SIG-M5 (cell line): ENCODE data around the gene UHRF1.
A peak's percentile ranks its signal among the peaks of the same experiment; 100 is the strongest.
"Not testable (repeated sequence)": the region's sequence is repeated elsewhere in the genome, so short reads cannot be mapped to it uniquely, and the experiment has no call there.

Source experiments
- DNase-seq: peaks from one replicate; lab custom pipeline; 2025; lab: John Stamatoyannopoulos, UW

Gene UHRF1

DNA sequence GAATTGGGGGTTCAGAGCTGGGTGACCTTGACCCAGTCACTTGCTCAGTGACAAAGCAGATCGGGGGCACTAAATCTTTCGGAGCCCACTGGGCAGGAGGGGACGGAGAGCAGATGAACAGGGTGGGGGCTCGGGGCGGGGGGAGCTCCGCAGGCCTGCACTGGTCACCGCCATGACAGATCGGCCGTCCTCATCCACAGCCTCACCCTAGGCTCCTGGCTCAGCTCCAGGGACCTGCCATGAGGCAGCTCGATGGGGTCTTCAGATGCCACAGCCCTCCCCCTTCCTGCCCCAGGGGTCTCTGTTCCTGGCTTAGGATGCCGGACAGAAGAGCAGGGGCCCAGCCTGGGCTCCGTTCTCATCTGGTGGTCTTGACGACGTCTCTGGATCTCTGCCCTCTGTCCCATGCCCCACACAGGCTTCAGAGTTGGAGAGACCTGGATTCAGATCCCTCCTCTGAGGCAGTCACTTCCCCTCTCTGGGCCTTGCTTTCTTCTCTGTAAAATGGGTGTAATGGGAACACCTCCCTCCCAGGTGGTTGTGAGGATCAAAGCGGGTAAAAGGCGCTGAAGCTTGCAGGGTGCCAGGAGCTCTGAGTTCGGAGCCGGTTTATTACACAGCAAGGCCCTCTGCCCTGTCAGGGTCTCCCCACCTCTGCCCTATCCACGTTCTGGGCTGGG is 62.7 kb downstream of the UHRF1 start:
- no peak for DNase-seq

GRCh38 chr19:4972509-4973230 is 63.4 kb downstream of the UHRF1 start:
- DNase-seq, result no peak

GRCh38 chr19:4974880-4975469 is 65.7 kb downstream of the UHRF1 start:
- DNase-seq, result no peak

DNA sequence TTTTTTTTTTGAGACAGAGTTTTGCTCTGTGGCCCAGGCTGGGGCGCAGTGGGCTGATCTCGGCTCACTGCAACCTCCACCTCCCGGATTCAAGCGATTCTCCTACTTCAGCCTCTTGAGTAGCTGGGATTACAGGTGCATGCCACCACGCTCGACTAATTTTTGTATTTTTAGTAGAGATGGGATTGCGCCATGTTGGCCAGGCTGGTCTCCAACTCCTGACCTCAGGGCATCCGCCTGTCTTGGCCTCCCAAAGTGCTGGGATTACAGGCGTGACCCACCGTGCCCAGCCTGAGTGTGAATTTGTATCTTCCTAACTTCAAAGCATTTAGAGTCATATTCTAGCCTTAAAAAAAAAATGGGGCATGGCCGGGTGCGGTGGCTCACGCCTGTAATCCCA is 66.3 kb downstream of the UHRF1 start:
- DNase-seq, result not testable (repeated sequence)

DNA sequence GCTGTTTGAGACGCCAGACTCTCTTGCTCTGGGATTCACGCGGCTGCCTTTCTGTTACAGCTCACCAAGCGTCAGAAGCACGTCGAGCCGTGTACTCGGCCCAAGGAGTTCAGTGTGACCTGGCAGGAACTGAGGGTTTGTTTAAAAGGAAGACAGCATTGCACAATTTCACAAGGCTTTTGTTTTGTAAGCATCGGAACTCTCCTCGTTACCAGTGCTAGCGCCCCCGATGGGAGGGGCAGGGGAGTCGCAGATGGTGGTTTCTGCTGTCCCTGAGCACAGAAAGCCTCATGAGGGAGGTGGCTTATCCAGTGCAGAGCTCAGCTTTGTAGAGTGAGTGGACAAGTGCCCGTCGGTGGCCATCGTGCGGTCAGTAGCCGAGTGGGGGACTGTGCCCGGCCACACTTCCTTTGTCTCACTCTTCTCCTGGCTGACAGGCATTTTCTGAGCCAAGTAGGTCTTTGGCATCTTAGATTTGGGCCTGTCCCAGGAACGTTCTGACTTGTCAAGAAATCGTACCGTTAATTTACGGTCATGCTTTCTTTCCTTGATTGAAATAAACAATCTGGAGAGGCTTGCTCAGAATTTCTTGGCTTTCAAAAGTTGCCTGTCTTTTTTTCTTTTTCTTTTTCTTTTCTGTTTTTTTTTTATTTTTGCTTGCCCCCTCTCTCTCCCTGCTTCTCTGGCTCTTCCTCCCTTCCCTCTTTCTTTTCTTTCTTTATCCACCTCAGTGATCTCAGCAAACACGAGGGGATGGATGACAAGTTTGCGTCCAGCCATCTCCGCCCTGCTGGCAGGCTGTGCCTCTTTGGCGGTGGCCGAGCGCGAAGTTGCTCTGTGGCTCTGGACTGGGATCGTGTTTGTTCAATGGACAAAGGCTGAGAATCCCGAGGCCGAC is 67.3 kb downstream of the UHRF1 start:
- DNase-seq, result peak; percentile 88

DNA sequence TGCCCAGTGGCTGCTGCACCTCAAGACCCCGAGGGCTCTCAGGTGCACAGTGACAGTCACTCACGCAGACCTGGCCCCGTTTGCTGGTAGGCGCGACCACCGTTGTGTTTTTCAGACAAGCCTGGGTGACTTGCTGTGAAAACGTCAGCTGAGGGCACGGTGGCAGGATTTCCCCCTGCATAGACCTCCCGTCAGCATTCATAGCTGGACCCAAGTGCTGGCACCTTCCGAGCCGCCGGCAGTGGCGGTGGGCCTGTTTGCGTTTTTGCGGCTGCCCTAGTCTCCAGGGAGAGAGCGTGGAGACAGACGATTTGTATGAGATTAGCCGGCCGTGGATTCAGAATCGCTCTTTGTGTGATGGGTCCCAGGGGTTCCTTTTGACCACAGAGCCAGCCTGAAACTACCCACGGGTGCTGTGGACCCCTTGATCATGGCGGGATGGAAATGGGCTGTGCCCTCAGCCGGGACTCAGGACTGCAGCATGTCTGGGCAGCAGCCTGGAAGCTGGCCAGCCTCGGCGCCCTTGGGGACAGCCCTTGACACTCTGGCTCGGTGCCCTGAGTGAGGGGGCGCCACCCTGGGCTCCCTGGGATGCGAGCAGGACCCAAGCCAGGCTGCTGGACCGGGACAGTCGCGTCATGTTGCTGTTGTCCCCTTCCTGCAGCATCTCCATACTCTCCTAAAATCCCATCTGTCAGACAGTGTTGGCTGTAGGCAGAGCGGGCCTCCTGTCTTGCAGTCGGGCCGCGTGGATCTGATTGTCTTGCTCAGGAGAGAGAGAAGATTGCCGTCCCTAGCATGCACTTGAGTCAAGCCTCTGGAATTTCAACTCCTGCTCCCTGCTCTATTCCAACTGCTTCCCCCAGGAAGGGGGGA is 68.2 kb downstream of the UHRF1 start:
- no peak for DNase-seq

DNA sequence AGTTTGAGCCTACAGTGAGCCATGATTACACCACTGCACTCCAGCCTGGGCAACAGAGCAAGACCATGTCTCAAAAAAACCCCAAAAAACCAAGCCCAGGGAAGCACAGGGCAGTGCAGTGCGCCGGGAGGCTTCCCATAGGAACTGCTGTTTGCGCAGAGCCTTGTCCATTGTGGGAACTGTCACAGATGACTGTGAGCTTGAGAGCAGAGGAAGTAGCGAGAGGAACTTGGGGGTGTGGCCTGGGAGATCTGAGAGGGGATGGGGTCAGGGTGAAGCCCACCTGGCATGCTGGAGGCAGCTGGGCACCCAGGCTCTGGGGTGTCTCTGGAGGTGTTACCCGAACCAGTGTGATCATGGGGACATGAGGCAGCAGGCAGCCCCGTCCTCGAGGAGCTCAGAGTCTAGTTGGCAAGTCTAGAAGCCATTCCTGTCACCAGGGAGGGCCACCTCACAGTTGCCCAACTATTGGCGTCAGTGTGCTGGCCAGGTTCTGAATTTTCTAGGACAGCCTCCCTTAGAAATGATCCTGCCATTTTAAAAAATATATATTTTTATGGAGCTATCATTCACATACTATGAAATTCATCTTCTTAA is 70.0 kb downstream of the UHRF1 start:
- no peak for DNase-seq

DNA sequence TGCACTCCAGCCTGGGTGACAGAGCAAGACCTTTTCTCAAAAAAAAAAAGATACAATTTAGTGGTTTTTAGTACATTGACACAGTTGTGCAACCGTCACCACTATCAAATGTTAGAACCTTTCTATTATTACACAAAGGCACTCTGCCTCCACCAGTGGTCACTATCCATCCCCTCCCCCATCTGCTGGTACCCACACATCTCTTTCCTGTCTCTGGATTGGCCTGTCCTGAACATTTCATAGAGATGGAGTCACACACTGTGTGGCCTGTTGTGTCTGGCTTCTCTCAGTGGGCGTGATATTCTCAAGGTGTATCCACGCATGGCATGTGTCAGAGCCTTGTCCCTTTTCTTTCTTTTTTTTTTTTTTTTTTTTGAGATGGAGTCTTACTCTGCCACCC is 70.8 kb downstream of the UHRF1 start:
- no peak for DNase-seq

- no peak for DNase-seq
Observed at GRCh38 chr19:4980838-4981680, 71.8 kb downstream of the UHRF1 start.

GRCh38 chr19:4981681-4981958 is 72.3 kb downstream of the UHRF1 start:
- no peak for DNase-seq

DNA sequence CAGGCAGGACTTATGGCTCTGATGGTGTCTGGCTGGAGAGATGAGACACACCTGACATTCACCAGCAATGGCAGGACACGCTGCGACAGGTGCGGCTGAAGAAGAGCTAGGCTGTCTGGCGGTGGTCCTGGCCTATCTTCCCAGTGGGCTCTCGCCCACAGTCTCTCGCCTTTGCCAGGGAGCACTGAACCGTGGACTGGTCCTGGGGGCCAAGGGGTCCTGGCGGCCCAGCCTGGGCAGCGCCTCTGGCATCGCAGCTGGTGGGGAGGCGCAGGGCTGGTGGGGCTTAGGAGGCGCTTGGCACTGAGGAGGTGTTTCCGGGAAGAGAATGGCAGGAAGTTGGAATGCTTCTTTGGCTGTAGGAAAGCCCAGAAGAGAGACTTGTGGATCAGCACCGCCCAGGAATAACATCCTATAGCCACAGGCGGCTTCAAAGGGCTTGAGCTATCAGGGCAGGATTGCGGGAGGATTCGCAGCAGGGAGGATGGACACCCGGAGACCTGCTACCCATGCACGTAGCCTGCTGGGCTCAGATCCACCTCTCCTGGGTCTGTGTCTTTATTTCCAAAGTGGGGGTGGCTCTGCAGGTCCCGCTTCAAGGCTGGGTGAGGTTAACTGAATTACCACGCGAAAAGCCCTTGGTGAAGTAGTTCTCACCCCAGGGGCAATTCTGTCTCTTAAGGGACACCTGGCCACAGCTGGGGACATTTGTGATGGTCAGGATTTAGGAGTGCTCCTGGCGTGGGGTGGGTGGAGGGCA is 74.2 kb downstream of the UHRF1 start:
- no peak for DNase-seq

DNA sequence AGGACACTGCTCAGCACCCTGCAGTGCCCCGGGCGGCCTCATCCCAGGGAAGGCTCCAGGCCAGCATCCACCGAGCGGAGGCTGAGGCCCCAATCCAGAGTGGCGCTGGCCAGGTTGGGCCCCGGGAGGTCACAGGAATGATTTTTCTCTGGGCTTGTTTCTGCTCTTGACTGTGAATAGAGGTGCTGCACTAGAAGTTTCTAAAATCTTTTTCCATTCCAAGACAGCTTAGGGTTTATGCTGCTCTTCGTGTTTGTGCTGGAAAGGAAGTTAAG is 74.7 kb downstream of the UHRF1 start:
- DNase-seq, result no peak

- DNase-seq, result no peak
Observed at GRCh38 chr19:4984438-4984990, 75.2 kb downstream of the UHRF1 start.

DNA sequence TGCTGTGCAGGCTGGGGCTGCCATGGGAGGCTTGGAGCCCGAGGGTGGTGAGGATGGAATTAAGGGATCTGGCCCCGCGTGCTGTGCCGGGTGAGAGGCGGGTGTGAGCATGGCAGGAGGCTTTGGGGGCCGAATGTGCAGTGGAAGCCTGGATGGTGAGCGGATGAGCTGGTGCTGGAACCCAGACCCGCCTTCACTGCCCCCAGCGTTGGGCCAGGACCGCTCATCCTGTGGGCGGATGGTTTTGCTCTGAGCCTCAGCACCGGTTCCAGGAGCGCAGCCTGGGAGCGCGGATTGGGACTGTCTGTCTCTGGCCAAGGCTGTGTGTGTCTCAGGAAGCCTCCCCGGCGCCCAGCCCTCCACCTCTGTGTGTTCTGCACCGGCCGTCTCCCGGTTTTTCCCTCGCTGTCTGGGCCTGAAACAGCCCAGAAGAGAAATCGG is 76.3 kb downstream of the UHRF1 start:
- no peak for DNase-seq

DNA sequence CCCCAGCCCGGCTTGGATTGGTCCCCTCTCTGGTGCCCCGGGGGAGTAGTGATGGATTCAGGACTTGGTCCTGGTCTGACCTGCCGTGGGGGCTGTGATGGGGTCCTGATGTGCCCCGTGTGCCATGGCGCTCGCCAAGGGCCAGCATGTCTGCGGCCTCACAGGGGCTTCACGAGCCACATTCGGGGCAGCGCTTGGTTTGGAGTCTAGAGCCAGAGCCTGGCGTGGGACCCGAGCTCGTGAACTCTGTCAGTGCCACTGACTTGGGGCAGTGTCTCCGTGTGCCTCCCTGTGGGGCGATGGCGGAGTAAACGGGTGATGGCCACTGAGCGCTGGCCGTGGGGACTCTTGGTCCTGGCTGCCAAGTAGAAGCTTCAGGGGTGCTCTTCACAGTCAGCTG is 76.8 kb downstream of the UHRF1 start:
- DNase-seq, result no peak

- DNase-seq, result no peak
Observed at GRCh38 chr19:4986471-4986891, 77.2 kb downstream of the UHRF1 start.

- no peak for DNase-seq
Observed at GRCh38 chr19:4987256-4987655, 78.0 kb downstream of the UHRF1 start.

DNA sequence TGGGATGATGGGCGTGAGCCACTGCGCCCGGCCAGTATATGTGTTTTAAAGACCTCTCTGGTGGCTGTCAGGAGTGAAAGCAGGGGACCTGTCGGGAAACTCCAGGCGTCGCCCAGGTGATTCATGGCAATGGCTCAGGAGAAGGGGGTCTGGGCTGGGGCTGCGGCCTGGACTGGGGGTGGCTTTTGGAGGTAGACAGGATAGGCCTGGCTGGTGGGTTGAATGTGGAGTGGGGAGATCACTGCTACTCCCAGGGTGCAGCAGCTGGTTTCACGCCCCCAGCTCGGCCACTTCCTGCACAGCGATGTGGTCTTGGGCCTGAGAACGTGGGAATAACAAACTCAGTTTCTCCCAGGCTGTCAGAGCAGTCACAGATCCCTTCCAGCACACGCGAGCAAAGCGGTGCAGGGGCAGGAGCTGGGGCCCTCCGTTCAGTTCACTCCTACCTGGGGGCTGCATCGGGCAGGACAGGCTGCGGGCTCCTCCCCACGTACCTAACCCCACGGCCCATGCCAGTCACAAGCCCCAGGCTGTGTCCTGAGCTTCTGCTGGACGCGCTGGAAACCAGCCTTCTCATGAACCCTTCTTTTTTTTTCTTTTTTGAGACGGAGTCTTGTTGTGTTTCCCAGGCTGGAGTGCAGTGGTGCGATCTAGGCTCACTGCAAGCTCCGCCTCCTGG is 78.5 kb downstream of the UHRF1 start:
- DNase-seq, result no peak

- DNase-seq, result no peak
Observed at GRCh38 chr19:4988770-4989251, 79.5 kb downstream of the UHRF1 start.
